ENCODE data around the gene HECW1.
"Not testable (repeated sequence)": the region's sequence is repeated elsewhere in the genome, so short reads cannot be mapped to it uniquely, and the experiment has no call there.

The HECW1 gene

DNA sequence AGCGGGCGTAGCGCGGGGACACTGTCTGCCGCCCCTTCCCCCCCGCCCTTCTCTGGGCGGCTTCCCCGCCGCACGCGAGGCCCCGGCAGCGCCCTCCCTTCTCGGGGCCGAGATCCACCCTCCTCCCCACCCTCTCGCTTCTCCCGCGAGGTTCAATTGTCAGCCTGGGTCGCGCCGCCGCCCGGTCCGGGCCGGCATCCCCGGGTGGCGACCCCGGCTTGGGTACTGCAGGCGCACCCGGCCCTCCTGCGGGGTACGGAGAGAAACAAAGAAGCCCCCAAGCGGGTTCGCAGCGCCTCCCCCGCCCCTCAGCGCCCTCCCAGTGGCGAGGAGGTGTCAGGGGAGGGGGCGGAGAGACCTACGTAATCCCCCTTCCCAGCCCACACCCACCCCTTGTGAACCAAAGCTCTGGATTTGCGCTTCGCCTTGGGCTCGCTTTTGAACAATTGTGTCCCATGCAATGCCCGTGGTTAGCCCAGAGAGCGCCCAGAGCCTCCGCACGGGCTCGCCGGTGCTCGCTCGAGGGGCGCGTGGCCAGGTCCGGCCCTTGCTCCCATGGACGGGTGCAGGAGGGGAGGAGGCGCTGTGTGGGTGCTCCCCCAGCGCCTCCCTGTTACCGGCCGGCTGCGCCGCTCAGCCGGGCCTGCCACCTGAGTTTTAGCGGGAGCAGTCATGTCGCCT, 634 bp downstream of the HECW1 start:
- peak; percentile 89 for DNase-seq

DNA sequence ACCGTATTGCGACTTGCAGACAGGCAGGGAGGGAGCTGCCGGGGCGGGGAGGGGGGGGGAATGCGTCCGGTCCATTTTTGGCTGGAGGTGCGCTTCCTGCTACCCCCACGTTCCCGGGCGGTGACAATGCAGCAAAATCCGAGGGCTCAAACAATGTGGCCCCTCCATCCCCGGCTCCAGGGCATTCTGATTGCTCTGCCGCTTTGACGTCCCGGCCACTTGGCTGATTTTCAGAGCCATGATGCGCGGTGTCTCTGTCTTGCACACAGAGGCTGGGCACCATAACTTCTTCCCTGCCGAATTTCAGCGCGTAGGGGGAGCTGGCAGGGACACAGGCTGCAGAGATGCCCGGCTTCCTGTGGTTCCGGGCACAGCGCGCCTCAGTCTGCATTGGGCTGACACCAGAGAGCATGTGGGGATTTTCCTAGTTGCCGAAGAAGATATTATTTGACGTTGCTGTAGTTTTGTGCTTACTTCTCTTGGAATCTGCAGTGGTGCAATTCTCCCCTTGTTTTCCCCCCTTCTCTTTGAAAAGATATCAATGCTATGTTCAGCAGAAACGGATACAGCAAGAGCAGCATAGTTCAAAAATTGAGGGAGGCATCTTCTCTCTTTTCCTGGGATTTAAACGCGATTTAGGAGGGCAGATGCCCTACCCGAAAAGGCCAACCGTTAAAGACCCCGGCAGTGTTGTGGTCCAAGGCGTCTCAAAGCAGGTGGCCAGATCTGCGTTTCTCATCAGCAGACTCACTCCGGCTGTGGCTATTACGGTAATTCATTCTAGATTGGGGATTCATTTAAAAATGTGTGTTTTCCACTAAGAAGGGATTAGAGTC, 1.4 kb downstream of the HECW1 start:
- DNase-seq = peak; percentile 55

DNA sequence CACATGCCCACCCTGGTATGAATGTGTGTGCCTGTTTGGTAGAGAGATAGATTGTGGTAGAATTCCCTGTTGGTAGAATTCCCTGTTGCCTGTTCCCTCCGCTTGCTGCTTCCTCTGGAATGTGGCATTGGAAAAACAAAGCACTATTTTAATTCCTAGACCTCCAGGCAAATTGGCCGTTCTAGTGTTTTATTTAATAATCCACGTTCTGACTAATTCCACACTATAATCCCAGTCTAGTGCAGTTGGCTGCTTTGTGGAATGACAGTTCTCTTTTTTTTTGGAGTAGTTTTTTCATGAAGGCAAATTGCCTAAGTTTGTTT, 2.0 kb downstream of the HECW1 start:
- DNase-seq = no peak

DNA sequence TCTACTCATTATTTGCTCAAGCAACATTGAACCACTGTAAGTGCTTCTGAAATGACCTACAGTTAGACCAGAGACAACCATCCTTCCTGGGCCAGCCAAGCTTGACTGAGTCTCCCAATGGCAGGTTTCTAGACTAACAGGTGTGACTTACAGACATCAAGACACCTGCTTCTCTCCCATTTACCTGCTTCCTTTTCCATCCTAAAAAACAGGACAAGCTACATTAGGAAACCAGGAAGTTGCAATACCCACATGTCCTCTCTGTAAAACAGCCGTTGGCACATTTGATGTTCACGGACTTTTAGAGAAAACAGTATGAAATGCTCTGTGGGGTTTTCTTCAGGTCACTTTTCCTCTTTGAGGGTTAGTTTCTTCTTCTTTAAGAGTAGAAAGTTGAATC, 4.0 kb downstream of the HECW1 start:
- no peak for DNase-seq

DNA sequence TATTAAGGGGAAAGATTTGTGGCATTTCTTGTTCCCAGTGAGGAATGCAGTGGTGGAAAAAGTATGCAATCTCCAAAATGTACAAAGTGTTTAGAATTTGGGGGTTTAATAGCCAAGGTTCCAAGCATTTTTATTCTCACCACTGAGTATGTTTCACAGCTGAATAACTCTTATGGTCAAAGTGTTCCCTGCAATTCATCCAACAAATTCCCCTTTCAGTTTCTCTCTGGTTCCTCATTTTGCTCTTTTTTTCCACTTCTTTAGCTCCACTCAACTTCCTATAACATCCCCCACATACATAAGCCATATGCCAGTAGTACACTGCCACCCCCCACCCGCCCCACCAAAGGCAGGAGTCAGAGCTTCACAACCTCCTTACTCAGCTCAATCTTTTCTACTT, 4.6 kb downstream of the HECW1 start:
- DNase-seq = no peak

DNA sequence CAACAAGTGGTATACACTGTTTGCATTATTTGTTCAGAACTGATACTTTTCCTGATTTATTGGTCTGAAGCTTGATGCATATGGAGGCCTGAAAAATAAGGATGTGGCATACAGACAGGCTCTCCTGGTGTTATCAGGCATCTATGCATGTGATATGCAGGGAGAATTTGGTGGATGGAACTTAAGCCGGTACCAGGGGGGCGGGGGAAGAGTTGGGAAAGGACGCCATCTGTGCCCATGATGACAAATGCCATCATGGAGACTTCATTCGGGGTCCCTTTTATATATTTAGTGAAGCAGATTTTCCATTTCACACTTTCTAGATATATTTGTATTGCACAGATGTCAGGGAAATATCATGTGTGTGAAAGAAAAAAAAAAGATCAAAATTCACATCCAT, 5.4 kb downstream of the HECW1 start:
- no peak for DNase-seq

DNA sequence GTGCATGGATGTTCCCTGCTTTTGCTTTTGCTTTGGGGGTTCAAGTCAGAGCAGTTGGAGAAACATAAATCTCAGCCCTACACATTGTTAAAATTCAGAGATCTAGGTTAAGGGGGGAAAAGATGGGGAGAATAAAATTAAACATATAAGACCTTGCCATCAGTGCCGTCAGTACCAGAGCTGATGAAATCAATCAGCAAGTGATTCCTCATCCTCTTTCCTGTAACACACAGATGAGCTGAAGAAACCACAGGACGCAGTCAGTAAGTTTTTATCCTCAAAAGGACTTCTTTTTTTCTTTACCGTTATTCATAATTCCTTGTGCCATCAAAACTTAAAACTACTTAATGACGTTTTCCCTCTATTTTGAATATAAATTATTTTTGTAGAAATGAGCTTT, 5.9 kb downstream of the HECW1 start:
- no peak for DNase-seq

DNA sequence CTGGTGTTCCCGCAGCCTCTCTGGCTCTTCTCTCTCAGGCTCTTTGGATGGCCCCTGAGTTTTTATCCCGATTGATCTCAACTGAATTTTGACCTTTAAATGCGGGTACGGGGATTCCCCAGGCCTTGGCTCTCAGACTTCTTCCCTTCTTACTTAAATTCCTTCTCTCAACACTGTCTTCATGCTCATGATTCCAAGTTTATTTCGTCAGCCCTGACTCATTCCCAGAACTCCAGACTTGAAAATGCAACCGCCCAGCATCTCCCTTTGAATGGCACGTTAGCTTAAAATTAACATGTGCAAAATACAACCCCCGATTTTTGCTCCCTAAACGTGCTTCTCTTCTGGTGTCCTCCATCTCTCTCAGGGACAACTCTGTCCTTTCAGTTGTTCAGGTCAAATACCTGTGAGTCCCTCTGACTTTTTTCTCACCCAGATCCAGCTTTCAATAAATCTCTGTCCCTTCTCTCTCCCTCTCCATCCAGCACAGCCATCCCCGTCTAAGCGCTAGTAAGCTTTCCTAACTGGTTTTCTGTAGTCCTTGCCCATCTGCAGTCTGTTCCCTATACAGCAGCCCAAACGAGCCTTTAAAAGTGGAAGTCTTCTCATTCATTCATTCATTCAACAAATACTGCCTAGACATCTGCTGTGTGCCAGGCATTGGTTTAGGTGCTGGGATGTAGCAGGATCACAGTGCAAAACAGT, 7.1 kb downstream of the HECW1 start:
- no peak for DNase-seq

DNA sequence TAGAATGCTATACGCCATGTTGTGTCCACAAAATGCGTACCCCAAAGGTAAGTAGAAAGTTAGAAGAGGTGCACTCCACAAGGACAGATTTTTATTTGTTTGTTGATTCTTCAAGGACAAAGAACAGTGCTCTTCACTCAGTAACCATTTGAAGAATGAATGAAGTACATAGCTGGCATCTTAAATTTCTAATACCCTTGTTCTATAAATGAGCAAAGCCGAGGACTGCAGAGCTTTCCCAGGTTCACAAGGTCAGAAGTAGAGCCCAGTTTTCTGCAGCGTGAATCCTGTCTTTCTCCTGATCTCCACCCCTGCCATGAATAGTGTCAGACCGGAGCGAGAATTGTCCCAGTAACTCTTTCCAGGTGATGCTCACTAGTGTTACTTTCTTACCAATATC, 9.5 kb downstream of the HECW1 start:
- DNase-seq = no peak

DNA sequence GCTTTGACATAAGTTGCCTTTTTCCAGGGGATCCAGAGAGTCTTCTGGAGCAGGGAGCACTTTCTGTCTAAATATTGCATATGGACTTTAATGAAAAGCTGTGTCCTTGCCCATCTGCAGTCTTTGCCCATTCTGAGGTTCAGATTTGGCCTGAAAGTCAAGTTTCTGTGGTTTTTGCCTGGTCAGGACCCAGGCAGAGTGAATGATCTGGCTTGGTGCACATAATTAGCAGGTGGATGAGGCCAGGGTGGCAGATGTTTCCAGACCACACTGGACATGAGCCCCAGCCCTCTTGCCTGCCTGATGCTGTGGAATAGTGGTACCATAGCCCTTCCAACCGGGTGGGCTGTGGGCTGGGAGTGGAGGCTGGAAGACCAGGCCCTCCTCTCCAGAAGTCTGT, 11.0 kb downstream of the HECW1 start:
- no peak for DNase-seq

DNA sequence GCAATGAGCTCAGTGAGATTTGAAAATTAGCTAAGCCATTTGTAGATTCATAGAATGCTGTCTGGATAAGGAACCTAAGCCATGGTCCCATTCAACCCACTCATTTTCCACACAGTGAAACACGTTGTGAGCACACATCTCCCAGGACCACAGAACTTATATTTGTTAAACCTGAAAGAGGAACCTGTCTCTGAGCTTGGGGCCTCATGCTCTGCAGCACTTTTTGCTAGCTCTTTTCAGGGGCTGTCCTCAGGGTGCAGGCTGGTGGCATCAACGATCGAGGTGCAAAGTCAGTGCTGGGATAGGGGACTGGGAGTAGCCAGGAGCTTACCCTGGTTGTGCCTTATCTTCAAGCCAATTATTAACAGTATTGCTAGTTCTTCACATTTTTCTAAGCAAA, 11.9 kb downstream of the HECW1 start:
- no peak for DNase-seq

DNA sequence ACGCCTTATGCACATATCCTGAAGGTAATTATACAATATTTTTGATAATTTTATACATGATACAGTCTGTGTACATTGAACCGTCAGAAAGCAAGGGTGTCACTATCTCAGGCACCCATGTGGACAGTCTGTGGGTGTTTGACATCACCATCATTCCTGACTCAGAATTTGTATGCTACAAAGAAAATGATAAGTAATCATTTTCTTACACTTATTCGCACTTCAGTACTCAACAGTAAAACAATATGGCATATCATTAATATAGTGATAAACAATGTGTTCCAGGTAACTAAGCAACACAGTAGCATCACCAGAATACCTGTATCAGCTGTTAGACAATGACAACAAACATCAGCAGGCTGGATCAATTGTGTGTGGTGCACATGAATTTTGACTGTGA, 17.9 kb downstream of the HECW1 start:
- no peak for DNase-seq

DNA sequence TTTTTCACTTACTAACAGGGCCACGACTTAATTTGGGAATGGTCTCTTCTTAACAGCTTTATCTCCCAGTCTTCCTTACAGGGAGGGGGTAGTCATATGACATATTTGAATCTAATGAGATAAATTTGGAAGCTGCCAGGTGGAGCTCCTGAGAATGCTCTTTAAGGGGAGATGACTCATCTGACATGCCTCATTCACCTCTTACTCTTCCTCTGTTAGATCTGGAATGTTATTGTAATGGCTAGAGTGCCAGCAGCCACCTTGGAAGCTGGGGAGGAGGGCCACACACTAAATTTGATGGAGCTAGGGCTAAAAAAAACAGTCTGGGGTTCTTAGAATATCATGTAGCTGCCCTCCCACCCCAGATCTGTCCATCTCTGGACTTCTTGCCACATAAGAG, 22.7 kb downstream of the HECW1 start:
- DNase-seq = no peak

DNA sequence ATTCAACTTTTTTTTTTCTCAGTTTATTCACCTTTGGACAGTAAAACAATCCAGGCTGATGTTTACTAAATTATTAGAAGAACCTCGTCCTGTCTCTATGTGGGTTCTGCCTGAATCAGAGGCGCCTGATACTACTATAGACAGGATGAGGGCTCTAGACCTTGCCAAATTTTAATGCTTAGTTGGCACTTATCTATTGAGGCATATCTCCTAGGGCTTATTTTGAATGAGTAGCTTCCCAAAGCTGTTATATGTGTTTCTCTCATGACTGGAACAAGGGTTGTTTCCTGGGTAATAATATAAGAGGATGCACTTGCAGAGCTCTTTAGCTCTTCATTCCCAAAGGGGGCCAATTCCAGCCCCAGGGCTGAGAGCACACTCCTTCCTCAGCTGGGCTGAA, 23.6 kb downstream of the HECW1 start:
- no peak for DNase-seq

DNA sequence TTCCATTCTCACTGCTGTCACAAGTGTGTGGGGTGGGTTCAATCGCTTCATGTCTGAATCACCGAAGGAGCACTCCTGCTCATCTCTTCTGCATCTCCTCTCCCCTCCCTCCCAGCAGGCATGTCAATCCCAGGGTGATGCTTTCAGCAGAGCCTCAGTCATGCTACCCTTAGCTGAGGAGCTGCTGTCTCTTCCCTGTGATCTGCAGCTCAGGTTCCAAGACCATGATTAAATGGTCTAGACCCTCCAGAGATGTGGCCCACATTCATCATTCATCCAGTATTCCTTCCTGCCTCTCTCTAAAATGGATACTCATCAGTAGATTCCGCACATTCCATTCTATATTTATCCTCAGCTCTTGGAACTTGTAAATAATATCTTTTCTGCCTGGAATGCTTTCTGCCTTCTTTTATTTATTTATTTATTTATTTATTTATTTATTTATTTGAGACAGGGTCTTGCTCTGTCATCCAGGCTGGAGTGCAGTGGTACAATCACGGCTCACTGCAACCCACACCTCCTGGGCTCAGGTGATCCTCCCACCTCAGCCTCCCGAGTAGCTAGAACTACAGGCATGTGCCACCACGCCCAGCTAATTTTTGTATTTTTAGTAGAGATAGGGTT, 24.8 kb downstream of the HECW1 start:
- DNase-seq = not testable (repeated sequence)

DNA sequence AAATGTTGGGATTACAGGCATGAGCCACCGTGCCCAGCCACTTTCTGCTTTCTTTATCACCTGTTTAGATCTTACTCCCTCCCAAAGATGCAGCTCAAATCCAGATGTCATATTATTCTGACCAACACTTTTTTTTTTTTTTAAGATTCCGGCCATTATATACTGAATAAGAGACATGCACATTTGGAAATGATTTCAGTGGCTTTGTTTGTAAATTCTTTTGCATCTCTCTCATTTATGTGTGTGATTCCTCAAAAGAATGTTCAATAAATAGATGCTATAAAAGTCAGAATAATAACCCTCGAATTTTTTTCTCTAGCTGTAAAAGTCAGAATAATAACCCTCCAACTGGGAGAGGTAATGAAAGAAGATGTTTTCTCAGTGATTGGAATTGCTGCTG, 25.4 kb downstream of the HECW1 start:
- no peak for DNase-seq

DNA sequence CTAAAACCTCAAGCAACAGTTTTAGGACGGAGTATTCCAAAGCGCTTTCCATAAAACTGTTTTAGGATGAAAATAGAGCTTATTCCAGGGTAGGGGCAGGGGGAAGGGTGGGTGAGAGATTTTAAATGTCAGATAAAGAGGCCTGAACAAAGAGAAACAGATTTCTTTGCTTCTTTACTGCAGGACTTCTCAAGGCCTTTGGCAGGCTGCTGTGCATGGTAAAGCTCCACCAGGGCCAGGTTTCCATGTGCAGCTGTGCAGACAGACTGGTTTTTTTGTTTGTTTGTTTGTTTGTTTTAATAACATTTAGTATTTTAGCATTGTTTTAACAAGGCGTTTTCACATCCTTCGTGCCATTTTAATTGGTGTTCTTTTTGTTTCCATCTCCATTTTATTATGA, 26.3 kb downstream of the HECW1 start:
- no peak for DNase-seq

DNA sequence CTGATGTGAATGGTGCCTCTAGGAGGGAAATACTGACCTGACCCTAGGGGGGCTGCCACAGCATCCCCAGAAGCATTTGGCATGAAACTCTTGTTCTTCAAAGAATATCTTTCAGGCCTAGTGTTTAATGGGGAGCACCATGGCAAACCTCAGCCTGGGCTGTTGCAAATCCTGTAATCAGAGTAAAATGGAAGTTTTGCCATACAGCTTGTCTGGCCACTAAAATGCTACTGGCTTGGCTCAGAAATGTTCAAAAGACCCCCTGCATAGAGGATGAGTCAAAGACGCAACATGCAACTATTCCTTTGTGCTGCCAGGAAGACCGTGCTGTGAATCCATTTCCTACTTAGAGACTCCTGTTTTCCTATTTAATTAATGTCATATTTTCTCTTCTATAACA, 26.7 kb downstream of the HECW1 start:
- DNase-seq = no peak

DNA sequence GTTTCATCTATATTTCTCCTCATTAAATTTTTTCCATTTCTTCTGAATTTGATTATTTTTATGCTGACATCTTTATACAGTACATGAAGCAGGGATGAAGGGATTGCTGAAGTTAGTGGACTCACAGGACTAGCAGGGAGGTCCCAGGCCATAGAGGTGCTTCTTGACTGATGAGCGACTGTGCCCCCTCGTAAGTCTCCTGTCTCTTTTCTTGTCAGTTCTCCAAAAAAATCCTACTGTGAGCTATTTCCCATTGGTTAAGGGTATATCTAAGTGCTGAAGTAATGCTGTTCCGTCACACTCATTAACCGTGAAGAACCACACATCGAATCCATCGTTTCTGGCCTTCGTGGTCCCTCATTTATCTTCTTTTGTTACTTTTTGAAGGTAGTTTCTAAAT, 27.7 kb downstream of the HECW1 start:
- no peak for DNase-seq

DNA sequence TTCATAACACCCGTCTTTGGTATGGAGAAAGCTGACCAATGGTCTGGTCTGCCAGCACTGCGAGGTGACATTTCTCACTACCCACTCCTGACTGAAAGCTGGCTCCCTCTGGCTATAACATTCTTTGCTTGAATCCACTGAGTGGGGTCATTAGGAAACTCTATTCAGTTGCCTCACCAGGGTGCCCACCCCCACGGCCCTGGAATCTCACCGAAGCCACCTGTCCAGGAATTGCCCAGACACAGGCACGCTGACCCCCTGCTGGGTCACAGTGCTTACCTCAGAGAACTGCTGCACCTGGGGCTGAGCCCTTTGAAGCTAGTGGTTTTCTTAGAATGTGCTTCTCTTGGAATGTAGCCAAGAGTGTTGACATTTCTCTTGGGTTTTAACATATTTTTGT, 28.6 kb downstream of the HECW1 start:
- DNase-seq = no peak

DNA sequence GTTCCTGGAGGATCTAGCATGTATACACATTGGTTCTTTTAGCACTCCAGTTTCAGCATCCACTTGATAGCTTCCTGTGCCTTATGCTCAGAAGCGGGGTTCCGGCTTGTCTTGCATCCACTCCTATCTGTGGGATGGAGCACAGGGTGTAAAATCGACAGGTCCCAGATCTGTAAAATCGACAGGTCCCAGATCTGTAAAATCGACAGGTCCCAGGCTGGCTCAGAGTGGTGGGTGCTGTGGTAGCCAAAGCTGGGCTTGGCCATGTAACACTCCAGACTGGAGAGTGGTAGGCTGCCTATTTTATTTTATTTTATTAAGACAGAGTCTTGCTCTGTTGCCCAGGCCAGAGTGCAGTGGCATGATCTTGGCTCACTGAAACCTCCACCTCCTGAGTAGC, 30.3 kb downstream of the HECW1 start:
- no peak for DNase-seq

DNA sequence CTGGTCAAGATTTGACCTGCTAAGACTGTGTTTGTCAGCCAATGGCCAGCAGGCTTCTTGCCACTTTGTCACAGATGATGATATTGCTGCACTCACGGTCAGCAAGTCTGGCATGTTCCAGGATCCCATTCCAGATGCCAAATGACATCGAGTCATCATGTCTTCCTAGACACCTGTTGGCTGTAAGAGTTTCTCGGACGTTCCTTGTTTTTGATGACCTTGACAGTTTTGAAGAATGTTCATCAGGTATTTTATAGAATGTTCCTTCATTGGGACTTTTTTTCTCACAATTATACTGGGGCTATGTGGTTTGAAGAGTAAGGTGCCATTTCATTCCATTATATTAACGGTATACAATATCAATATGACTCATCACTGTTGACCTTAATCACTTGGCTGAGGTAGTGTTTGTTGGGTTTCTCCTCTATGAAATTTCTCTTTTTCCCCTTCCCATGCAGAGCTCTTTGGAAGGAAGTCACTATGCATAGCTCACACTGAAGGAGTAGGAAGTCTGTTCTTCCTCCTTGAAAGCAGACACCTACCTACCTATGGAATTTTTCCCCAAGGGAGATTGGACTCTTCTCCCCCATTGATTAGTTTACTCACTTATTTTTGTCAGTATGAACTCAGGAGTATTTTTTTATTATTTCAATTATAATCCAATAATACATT, 31.6 kb downstream of the HECW1 start:
- DNase-seq = no peak

DNA sequence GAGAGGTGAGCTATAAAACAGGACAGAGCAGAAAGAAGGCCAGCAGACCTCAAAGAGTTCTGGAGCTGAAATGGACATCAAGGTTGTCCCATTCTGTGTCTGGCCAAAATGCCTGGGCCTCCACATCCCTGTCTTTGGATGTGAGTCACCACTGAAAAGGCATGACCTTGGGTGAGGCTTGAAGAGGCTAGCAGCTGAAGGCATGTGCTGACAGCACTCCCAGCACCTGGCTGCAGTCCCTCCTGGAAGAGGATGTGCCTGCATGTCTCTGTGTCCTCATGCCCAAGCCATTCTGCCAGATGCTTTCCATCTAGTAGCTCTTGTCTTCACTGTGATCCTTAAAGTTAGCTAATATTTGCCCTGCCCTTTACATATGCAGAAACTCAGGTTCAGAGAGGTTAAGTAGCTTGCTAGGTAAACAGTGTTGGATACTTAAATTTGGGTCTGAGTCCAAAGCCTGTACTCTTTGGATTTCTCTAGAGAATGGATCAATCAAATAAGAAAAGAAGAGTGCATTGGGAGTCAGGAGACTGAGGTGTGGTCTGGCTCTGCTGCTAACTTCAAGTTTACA, 35.8 kb downstream of the HECW1 start:
- DNase-seq = no peak

Data from eye (tissue), 1 donor.